Bronchial epithelial cell (primary cell): Measurements from ENCODE around the gene DMAP1. TPM values are rescaled to one million over a fixed set of nuclear protein-coding genes. Genes with fewer than 3 reads are reported as not detected.

Source experiments
- DNase-seq: peaks from one replicate; pipeline ENCODE4 v3.0.0-alpha.2; 2010; ENCODE audit warnings: low read depth
- FAIRE-seq: peaks from 2 replicates; lab custom pipeline; 2011; peaks lifted over from hg19 to GRCh38; lab: Jason Lieb, UNC
- H3K27me3 ChIP-seq: 2 replicates; pipeline ENCODE4 v1.5.1; 2011; ENCODE audit warnings: low read length; ENCODE audit not compliant: control insufficient read depth, insufficient read depth
- H3K36me3 ChIP-seq: 2 replicates; pipeline ENCODE4 v1.5.1; 2011; ENCODE audit warnings: low read length; ENCODE audit not compliant: control insufficient read depth, insufficient read depth
- H3K4me3 ChIP-seq: 2 replicates; pipeline ENCODE4 v1.5.1; 2011; ENCODE audit warnings: mild to moderate bottlenecking, low read depth, low read length, control low read depth
- total RNA-seq: library from RNA; depleted of rRNA; stranded (reverse); fragments of >200 nt; gene quantifications from 2 replicates; pipeline ENCODE4 v1.2.1, GENCODE V29; 2014
- TF ChIP-seq, protein P1 (sequence below): IDR thresholded peaks from 2 replicates; pipeline ENCODE4 v1.5.1; 2011; ENCODE audit warnings: mild to moderate bottlenecking, moderate library complexity, low read length, control low read depth, inconsistent platforms; ENCODE audit not compliant: insufficient read depth, severe bottlenecking

The DMAP1 gene
- total RNA-seq, 1 donor from 2014 or later, result 21.9 TPM

DNA sequence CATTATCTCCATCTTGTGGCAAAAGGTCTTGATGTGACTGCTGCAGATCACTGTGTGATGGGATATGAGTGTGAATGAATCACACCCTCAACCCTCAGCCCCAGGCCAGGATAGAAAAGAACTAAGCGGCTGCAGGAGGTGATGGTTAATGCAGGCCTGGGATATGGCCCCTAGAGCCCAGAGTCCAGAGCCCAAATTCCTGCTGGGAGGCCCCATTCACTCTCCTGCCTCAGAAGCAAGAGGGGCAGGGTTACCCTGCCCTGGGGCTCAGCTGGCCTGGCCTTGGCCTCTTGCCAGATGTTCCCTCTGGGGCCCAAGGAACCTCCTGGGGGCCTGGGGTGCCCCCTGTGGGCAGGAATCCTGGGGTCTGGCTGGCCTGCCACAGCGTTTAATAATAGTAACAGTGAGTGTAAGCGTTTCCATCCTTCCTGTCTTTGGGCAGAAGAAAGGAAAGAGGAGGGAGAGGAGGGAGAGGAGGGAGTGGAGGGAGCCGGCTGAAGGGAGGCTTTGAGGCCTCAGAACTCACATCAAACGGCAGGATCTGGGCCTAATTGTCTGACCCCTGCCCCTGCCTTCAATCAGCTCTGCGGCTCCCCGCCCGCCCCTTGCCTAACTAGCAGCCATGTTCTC lies 26.2 kb downstream of the DMAP1 start:
- Histone ChIP-seq H3K27me3 (no peaks in the 10 kb centered on the region), H3K4me3 (no peak overlapping the region), H3K36me3 (peaks cover 1% of the 10 kb centered on the region)
- FAIRE-seq (no peak), DNase-seq (peak; percentile 28)
- TF ChIP-seq, protein P1, sequence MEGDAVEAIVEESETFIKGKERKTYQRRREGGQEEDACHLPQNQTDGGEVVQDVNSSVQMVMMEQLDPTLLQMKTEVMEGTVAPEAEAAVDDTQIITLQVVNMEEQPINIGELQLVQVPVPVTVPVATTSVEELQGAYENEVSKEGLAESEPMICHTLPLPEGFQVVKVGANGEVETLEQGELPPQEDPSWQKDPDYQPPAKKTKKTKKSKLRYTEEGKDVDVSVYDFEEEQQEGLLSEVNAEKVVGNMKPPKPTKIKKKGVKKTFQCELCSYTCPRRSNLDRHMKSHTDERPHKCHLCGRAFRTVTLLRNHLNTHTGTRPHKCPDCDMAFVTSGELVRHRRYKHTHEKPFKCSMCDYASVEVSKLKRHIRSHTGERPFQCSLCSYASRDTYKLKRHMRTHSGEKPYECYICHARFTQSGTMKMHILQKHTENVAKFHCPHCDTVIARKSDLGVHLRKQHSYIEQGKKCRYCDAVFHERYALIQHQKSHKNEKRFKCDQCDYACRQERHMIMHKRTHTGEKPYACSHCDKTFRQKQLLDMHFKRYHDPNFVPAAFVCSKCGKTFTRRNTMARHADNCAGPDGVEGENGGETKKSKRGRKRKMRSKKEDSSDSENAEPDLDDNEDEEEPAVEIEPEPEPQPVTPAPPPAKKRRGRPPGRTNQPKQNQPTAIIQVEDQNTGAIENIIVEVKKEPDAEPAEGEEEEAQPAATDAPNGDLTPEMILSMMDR, result no peak

DNA sequence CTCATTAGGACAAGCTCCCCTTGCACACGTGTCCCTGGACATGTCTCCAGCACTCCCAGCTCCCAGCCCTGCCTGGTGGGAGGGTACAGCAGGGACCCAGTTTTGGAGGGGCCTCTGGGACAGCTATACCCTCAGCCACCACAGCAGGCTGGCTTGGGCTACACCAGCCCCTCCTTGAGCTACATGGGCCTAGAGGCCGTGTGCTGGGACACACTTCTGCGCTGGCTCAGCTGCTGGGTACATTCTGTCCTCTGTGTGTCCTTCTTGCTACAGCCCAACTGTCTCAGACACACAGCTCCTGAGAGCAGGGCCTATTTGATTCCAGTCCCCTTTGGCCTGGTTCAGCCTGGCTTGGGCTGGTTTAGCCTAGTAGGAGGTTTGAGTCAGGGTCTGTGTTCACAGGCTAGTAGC lies 26.7 kb downstream of the DMAP1 start:
- no peak overlapping the region for H3K4me3 ChIP-seq
- peaks cover 1% of the 10 kb centered on the region for H3K36me3 ChIP-seq
- peak; percentile 32 for FAIRE-seq
- no peaks in the 10 kb centered on the region for H3K27me3 ChIP-seq
- no peak for DNase-seq
- TF ChIP-seq, protein P1, result no peak

DNA sequence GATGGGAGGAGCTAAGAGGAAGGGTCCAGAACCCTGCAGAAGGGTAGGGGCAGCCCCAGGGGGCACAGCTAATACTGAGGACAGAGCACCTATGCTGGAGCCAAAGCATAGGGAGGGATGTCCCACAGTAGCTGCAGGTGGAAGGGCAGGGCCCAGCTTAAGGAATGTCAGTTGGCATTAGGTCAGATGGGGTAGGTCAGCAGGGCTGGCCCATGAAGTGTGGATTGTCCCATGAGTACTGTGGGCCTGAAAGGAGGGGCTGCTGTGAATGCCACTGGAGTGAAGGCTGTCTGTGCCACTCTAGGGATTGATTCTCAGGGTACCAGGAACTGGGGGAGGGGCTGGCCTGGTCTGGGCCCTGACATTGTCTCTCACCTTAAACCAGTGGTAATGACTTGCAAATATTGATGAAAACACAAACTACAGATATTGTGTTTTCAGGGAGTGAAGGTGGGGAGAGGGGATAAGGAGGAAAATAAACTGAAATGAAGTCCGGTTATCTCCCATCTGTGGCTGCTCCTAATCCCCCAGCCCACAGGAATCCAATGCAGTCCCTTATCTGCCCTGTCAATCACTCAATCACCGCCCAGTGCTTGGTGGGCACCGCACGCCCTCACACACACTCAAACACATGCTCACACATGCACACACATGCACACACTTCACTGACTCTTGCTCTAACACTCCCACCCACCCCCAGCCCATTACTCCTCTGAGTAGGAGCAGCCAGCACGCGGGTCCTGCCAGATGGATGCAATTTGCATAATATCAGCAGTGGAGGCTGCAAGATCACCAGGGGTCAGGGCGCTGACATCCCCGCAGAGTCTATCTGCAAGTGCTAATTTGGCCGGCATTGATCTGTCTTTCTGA lies 27.8 kb downstream of the DMAP1 start:
- Histone ChIP-seq H3K27me3 (no peaks in the 10 kb centered on the region), H3K4me3 (no peak overlapping the region), H3K36me3 (peaks cover 1% of the 10 kb centered on the region)
- TF ChIP-seq, protein P1, result no peak
- no peak for DNase-seq
- no peak for FAIRE-seq

DNA sequence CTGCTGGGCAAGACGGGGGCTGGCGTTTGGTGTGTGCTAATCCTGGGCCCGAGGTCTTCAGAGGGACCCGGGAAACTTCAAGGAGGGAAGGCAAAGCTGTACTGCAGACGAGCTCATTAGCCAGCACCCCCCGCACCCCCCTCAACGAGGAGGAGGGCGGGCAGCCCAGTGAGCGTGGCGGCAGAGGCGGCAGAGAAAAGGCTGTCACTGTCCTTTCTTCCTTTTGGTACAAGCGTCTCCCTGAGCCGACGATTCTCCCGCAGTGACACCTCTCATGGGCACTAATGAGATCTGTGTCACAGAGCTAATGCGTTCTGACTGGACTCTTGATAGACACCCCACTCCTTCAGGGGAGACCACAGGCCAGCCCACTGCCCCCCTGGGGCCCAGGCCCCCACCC lies 29.5 kb downstream of the DMAP1 start:
- DNase-seq (no peak), FAIRE-seq (no peak)
- Histone ChIP-seq H3K4me3 (no peak overlapping the region), H3K36me3 (peaks cover 3% of the 10 kb centered on the region), H3K27me3 (no peaks in the 10 kb centered on the region)
- TF ChIP-seq, protein P1, result no peak

DNA sequence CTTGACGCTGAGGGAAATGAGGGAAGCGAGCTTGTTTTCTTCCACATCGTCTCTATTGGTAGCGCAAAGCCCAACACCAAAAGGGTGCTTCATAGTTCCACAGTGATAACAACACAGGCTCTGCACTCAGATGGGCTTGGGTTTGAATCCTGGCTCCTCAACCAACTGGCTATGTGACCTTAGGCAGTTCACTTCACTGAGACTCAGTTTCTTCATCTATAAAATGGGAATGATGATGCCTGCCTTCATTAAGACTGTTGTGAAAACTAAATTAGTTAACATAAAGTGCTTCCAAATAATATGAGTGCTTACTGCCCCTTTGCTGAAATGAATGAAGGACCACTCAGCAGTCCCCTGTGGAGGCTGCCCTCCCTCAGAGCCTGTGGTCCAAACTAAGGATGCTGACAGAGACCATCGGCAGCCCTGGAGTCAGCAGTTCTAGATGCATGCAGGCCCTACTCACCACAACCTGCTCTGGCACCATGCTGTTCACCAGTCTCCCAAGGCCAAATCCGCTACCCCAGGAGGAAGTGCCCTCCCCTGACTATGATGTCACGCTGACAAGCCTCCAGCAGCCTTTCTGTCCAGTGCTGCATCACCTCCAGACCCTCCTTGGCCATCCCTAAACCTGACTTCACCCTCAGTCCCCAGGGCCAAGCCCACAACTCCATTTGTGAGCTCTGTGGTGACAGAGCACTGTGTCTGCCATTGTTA lies 30.7 kb downstream of the DMAP1 start:
- TF ChIP-seq, protein P1, result no peak
- Histone ChIP-seq H3K4me3 (no peak overlapping the region), H3K36me3 (peaks cover 5% of the 10 kb centered on the region), H3K27me3 (no peaks in the 10 kb centered on the region)
- DNase-seq (no peak), FAIRE-seq (no peak)
